GM23338 (cell line): ENCODE results near the gene ALG14.

ENCODE experiments used
- CREB1 ChIP-seq: fragments of 250-450 bp; sonication (Bioruptor Pico); IDR thresholded peaks from 2 replicates; pipeline ENCODE4 v1.5.0; 2020; ENCODE audit warnings: low read depth, mild to moderate bottlenecking, moderate library complexity
- EZH2phosphoT487 ChIP-seq: fragments of 200-600 bp; sonication (generic); IDR thresholded peaks from one replicate; pipeline ENCODE4 v1.8.1; 2018; ENCODE audit warnings: antibody characterized with exemption; ENCODE audit not compliant: unreplicated experiment
- TF ChIP-seq, protein P1 (sequence below), 2 experiments: fragments of 200-600 bp in 1 of 2; sonication (generic) in 1 of 2; conservative IDR thresholded peaks; 2 replicates each; pipeline versions ENCODE4 v1.5.1 to v1.6.1; 2016 to 2017; ENCODE audit warnings: antibody characterized with exemption in 2 of 2, low read depth in 2 of 2, mild to moderate bottlenecking in 2 of 2, moderate library complexity in 1 of 2

- TF ChIP-seq EZH2phosphoT487 = no peak
- TF ChIP-seq, protein P1, sequence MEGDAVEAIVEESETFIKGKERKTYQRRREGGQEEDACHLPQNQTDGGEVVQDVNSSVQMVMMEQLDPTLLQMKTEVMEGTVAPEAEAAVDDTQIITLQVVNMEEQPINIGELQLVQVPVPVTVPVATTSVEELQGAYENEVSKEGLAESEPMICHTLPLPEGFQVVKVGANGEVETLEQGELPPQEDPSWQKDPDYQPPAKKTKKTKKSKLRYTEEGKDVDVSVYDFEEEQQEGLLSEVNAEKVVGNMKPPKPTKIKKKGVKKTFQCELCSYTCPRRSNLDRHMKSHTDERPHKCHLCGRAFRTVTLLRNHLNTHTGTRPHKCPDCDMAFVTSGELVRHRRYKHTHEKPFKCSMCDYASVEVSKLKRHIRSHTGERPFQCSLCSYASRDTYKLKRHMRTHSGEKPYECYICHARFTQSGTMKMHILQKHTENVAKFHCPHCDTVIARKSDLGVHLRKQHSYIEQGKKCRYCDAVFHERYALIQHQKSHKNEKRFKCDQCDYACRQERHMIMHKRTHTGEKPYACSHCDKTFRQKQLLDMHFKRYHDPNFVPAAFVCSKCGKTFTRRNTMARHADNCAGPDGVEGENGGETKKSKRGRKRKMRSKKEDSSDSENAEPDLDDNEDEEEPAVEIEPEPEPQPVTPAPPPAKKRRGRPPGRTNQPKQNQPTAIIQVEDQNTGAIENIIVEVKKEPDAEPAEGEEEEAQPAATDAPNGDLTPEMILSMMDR (conservative IDR thresholded peaks at IDR 0.05; ENCODE audit: low read depth in 2 of 2) = no peak
- no peak for TF ChIP-seq CREB1 (CRISPR knock-in tag)
Observed at GRCh38 chr1:95094923-95095322, 22.2 kb upstream of the ALG14 start.
